K562 (cell line): ENCODE measurements around the gene BCL10. TPM values are rescaled to one million over a fixed set of nuclear protein-coding genes. Genes with fewer than 3 reads are reported as not detected.

Experiments
- ATAC-seq: fragments of 200-7000 bp; cut with Tn5 transposase; 3 replicates; pipeline ENCODE4 v1.9.1; 2020; ENCODE audit warnings: moderate library complexity
- BruUV-seq: library from RNA; stranded (reverse); fragments of 400-500 nt; replicated peaks from 2 replicates; lab custom pipeline; 2021; lab: Mats Ljungman, UMichigan
- CTCF ChIA-PET: fragments of 300-600 bp; formaldehyde crosslinking; extraction: SDS; loops from one replicate; lab custom pipeline; 2021; ENCODE audit warnings: low intra/inter-chr PET ratio; lab: Yijun Ruan, JAX
- POLR2A ChIA-PET: fragments of 300-600, 350-650 bp; sonication (Branson Sonifier 250); formaldehyde crosslinking; extraction: SDS; loops from one replicate; lab custom pipeline; 2021; ENCODE audit warnings: antibody characterized with exemption, inconsistent platforms; lab: Yijun Ruan, JAX
- DNase-seq, 4 experiments: peaks; one replicate each; pipeline versions ENCODE4 v3.0.0 to v3.0.0-alpha.2; 2011 to 2018; ENCODE audit warnings: low spot score in 3 of 4, mixed read lengths in 3 of 4; ENCODE audit errors: extremely low read depth in 1 of 4
- FAIRE-seq: peaks from 2 replicates; lab custom pipeline; 2011; peaks lifted over from hg19 to GRCh38; lab: Jason Lieb, UNC
- H2AFZ ChIP-seq: 2 replicates; pipeline ENCODE4 v1.6.0; 2011; ENCODE audit warnings: low read depth, low read length, control low read depth, inconsistent platforms
- H3K27ac ChIP-seq: fragments of 200-600 bp; 3 replicates; pipeline ENCODE4 v1.8.0; 2011; ENCODE audit warnings: low read depth, mild to moderate bottlenecking, control low read depth, inconsistent platforms, low read length, moderate library complexity, mixed read lengths; ENCODE audit errors: extremely low read depth
- H3K27me3 ChIP-seq, 2 experiments: fragments of 300-600 bp in 1 of 2; 2 replicates in 1 of 2; 3 replicates in 1 of 2; pipeline versions ENCODE4 v1.6.0 to v1.8.0; 2011; ENCODE audit warnings: inconsistent platforms in 2 of 2, low read length in 2 of 2, mild to moderate bottlenecking in 1 of 2, mixed read lengths in 1 of 2, moderate library complexity in 1 of 2; ENCODE audit not compliant: control insufficient read depth in 2 of 2, insufficient read depth in 2 of 2
- H3K36me3 ChIP-seq: fragments of 300-600 bp; 3 replicates; pipeline ENCODE4 v1.8.0; 2011; ENCODE audit warnings: mild to moderate bottlenecking, low read length, inconsistent platforms; ENCODE audit not compliant: control insufficient read depth, insufficient read depth
- H3K4me1 ChIP-seq, 2 experiments: fragments of 200-600 bp in 1 of 2; replicated peaks in 1 of 2; 2 replicates in 1 of 2; 3 replicates in 1 of 2; pipeline versions ENCODE4 v1.5.1 to v1.8.0; 2011; ENCODE audit warnings: inconsistent platforms in 2 of 2, low read length in 2 of 2, mild to moderate bottlenecking in 1 of 2, mixed read lengths in 1 of 2, moderate library complexity in 1 of 2; ENCODE audit not compliant: control insufficient read depth in 2 of 2, insufficient read depth in 2 of 2
- H3K4me2 ChIP-seq: 2 replicates; pipeline ENCODE4 v1.6.1; 2011; ENCODE audit warnings: low read length, control low read depth, inconsistent platforms, mixed read lengths; ENCODE audit not compliant: insufficient read depth
- H3K4me3 ChIP-seq: fragments of 200-600 bp; sonication (generic), shearing (Covaris generic); 2 replicates; pipeline ENCODE4 v1.5.1; 2016; ENCODE audit warnings: control low read depth, inconsistent platforms
- H3K79me2 ChIP-seq: fragments of 200-600 bp; 3 replicates; pipeline ENCODE4 v1.8.0; 2011; ENCODE audit warnings: low read length, inconsistent platforms; ENCODE audit not compliant: control insufficient read depth, insufficient read depth
- H3K9ac ChIP-seq, 2 experiments: 2 replicates each; pipeline versions ENCODE4 v1.6.0 to v1.6.1; 2011; ENCODE audit warnings: low read depth in 2 of 2, low read length in 2 of 2, control low read depth in 1 of 2, inconsistent platforms in 1 of 2, mild to moderate bottlenecking in 1 of 2, mixed read lengths in 1 of 2; ENCODE audit not compliant: insufficient read depth in 1 of 2
- H3K9me1 ChIP-seq: one replicate; pipeline ENCODE4 v1.6.0; 2011; ENCODE audit warnings: inconsistent platforms, mild to moderate bottlenecking, low read length, moderate library complexity; ENCODE audit not compliant: control insufficient read depth, insufficient read depth
- H3K9me3 ChIP-seq: replicated peaks from 2 replicates; pipeline ENCODE4 v1.5.1; 2011; ENCODE audit warnings: low read depth, low read length, inconsistent platforms; ENCODE audit not compliant: control insufficient read depth, insufficient read depth
- H4K20me1 ChIP-seq: replicated peaks from 2 replicates; pipeline ENCODE4 v1.6.1; 2011; ENCODE audit warnings: low read length, inconsistent platforms, mixed read lengths; ENCODE audit not compliant: control insufficient read depth, insufficient read depth
- CLOCK ChIP-seq: fragments of 250-450 bp; sonication (Bioruptor Pico); IDR thresholded peaks from 2 replicates; pipeline ENCODE4 v1.4.0; 2020; ENCODE audit warnings: mild to moderate bottlenecking, moderate library complexity, borderline replicate concordance
- COPS2 ChIP-seq: fragments of 450-650 bp; conservative IDR thresholded peaks from 2 replicates; pipeline ENCODE4 v1.6.1; 2016; ENCODE audit warnings: mild to moderate bottlenecking, moderate library complexity
- CREM ChIP-seq: IDR thresholded peaks from 2 replicates; pipeline ENCODE4 v1.6.1; 2014; ENCODE audit warnings: antibody characterized with exemption, low read depth
- DACH1 ChIP-seq: fragments of 450-650 bp; IDR thresholded peaks from 2 replicates; pipeline ENCODE4 v1.6.1; 2018; ENCODE audit not compliant: partially characterized antibody
- FOS ChIP-seq: IDR thresholded peaks from 3 replicates; pipeline ENCODE4 v1.6.1; 2011; ENCODE audit not compliant: insufficient read length; ENCODE audit errors: extremely low read depth
- FOXJ3 ChIP-seq: sonication (generic); formaldehyde crosslinking; IDR thresholded peaks from 2 replicates; pipeline ENCODE4 v1.4.0; 2020; ENCODE audit warnings: mild to moderate bottlenecking, missing genetic modification reagents
- MCM7 ChIP-seq, 2 experiments: fragments of 450-650 bp; IDR thresholded peaks; 2 replicates each; pipeline ENCODE4 v1.6.1; 2016 to 2018
- MTA1 ChIP-seq: fragments of 450-650 bp; IDR thresholded peaks from 2 replicates; pipeline ENCODE4 v1.6.1; 2017; ENCODE audit warnings: borderline replicate concordance
- RBM39 ChIP-seq: fragments of 200-400 bp; formaldehyde crosslinking; optimal IDR thresholded peaks from 2 replicates; pipeline ENCODE3; 2018; ENCODE audit warnings: low read depth, low read length
- SIN3B ChIP-seq: fragments of 450-650 bp; IDR thresholded peaks from 2 replicates; pipeline ENCODE4 v1.6.1; 2017; ENCODE audit warnings: low read depth, mild to moderate bottlenecking, moderate library complexity
- SPI1 ChIP-seq: IDR thresholded peaks from 2 replicates; pipeline ENCODE4 v1.6.1; 2011; ENCODE audit warnings: low read depth, low read length, control low read depth, borderline replicate concordance
- USF1 ChIP-seq: sonication (generic); formaldehyde crosslinking; IDR thresholded peaks from 2 replicates; pipeline ENCODE4 v1.9.0; 2022; ENCODE audit warnings: mild to moderate bottlenecking, missing genetic modification reagents
- ZBTB5 ChIP-seq: fragments of 450-650 bp; IDR thresholded peaks from 2 replicates; pipeline ENCODE4 v1.6.1; 2017; ENCODE audit warnings: antibody characterized with exemption
- ZFP1 ChIP-seq: fragments of 450-650 bp; formaldehyde crosslinking; IDR thresholded peaks from 2 replicates; pipeline ENCODE4 v1.4.0; 2020; ENCODE audit warnings: mild to moderate bottlenecking, mixed read lengths
- ZNF23 ChIP-seq: fragments of 250-450 bp; sonication (Bioruptor Pico); IDR thresholded peaks from 2 replicates; pipeline ENCODE4 v1.4.0; 2020; ENCODE audit warnings: mild to moderate bottlenecking
- ZNF583 ChIP-seq: fragments of 250-450 bp; sonication (Bioruptor Pico); IDR thresholded peaks from 2 replicates; pipeline ENCODE4 v1.4.0; 2020
- ZNF740 ChIP-seq, 3 experiments: fragments of 200-800 bp in 1 of 3; sonication (Bioruptor generic) in 1 of 3; sonication (generic) in 1 of 3; formaldehyde crosslinking in 1 of 3; IDR thresholded peaks; 2 replicates each; pipeline versions ENCODE4 v1.6.1 to v1.8.0; 2016 to 2022; ENCODE audit warnings: mild to moderate bottlenecking in 2 of 3, missing compliant biosample characterization in 2 of 3, missing genetic modification characterization in 2 of 3, missing genetic modification reagents in 1 of 3
- WGBS: fragments of 100-300 bp; shearing (Covaris generic); methylation state at CpG from one replicate; pipeline ENCODE4 v1.1.6; 2016; ENCODE audit warnings: low coverage, mixed read lengths; ENCODE audit not compliant: insufficient coverage; ENCODE audit errors: missing lambda C conversion rate; 5-methylcytosine and 5-hydroxymethylcytosine counted together
- in situ Hi-C: fragments of 300-500 bp; cut with MboI; formaldehyde crosslinking; loops from 4 replicates; pipeline ENCODE4 v1.15.0; 2018; ENCODE audit warnings: inconsistent platforms, mixed read lengths
- intact Hi-C: fragments of 100-400 bp; cut with micrococcal nuclease; formaldehyde crosslinking; loops from 2 replicates; pipeline ENCODE4 v1.14.2; 2022
- polyA plus RNA-seq, 8 experiments: library from polyadenylated mRNA; depleted of rRNA in 4 of 8; stranded (reverse) in 5 of 8; unstranded in 3 of 8; fragments of >200 nt; fragmentation: Nextera tagmentation in 2 of 8; fragmentation: Illumina TruSeq in 1 of 8; extraction: Ambion mirVana in 2 of 8; extraction: Trizol in 1 of 8; gene quantifications; 2 replicates each; pipeline versions ENCODE4 v1.2.1 to v1.2.3, GENCODE V29; 2011 to 2014; ENCODE audit warnings: inconsistent platforms in 1 of 8, missing spikeins in 1 of 8
- total RNA-seq, 7 experiments: library from RNA; depleted of rRNA in 6 of 7; stranded (reverse); fragments of >200 nt in 6 of 7; fragmentation: Illumina TruSeq in 2 of 7; extraction: Trizol in 2 of 7; gene quantifications; 2 replicates each; pipeline versions ENCODE4 v1.2.1 to v1.2.3, GENCODE V29; 2011 to 2021; ENCODE audit warnings: low replicate concordance in 1 of 7

The BCL10 gene
- total and polyA plus RNA-seq, 9 of the 15 experiments (the other 6 are each of a cell fraction or from before 2014, with no cell fraction given), result 8.0 to 19.4 (median 12.3) TPM

GRCh38 chr1:85320371-85321131, 44.1 kb upstream of the BCL10 start:
- Histone ChIP-seq H3K4me1 (no peaks in the 10 kb centered on the region), H3K27ac (no peak overlapping the region), H3K79me2 (no peaks in the 10 kb centered on the region), H3K9ac (no peak overlapping the region), H4K20me1 (no peaks in the 10 kb centered on the region), H3K4me3 (no peak overlapping the region), H3K4me2 (no peak overlapping the region), H3K9me3 (no peaks in the 10 kb centered on the region), H3K36me3 (no peaks in the 10 kb centered on the region), H3K9me1 (no peaks in the 10 kb centered on the region), H2AFZ (no peak overlapping the region), H3K27me3 (peaks cover 5 to 7% of the 10 kb centered on the region in 2 experiments; a peak in 3 of 5 replicates)
- in situ Hi-C loops (no loop called here), intact Hi-C loops (no loop called here)
- no TSS peak for BruUV-seq
- POLR2A ChIA-PET, result no interaction called here
- FAIRE-seq, result no peak
- ATAC-seq, result no peak
- no peak for DNase-seq
- CTCF ChIA-PET, result no interaction called here
- 0% methylated on average over 2 of the region's 2 CpGs for WGBS
- no peak for TF ChIP-seq MCM7 (IDR thresholded peaks at IDR 0.05)
- TF ChIP-seq ZNF583 (CRISPR knock-in tag), result no peak
- no peak for TF ChIP-seq RBM39
- TF ChIP-seq ZFP1 (CRISPR knock-in tag), result no peak
- TF ChIP-seq COPS2, result no peak
- no peak for TF ChIP-seq USF1
- TF ChIP-seq SIN3B, result no peak
- no peak for TF ChIP-seq FOXJ3 (CRISPR knock-in tag)
- TF ChIP-seq CREM, result no peak
- no peak for TF ChIP-seq FOS
- TF ChIP-seq SPI1, result no peak
- TF ChIP-seq ZNF23 (CRISPR knock-in tag), result no peak
- no peak for TF ChIP-seq ZNF740 (CRISPR knock-in tag; IDR thresholded peaks at IDR 0.05)
- no peak for TF ChIP-seq ZNF740 (tag; IDR thresholded peaks at IDR 0.05)
- TF ChIP-seq ZBTB5, result no peak
- no peak for TF ChIP-seq MTA1
- TF ChIP-seq CLOCK, result no peak
- TF ChIP-seq DACH1, result no peak
